Suprapubic skin (tissue), 3 donors: ENCODE measurements around the gene FILIP1L.

Source experiments
- CTCF ChIP-seq, 2 donors: fragments of 200-600 bp in 1 of 2; fragments of 450-650 bp in 1 of 2; sonication (generic) in 1 of 2; IDR thresholded peaks; one replicate each; pipeline ENCODE4 v1.5.1; 2016 to 2019; ENCODE audit warnings: antibody characterized with exemption in 2 of 2, mild to moderate bottlenecking in 1 of 2, moderate library complexity in 1 of 2
- EP300 ChIP-seq: sonication (generic); formaldehyde crosslinking; IDR thresholded peaks from one replicate; pipeline ENCODE4 v1.6.1; 2017; ENCODE audit warnings: antibody characterized with exemption

GRCh38 chr3:100100425-100100824 is 13.9 kb downstream of the FILIP1L start:
- TF ChIP-seq CTCF (IDR thresholded peaks at IDR 0.05) (no peak), EP300 (no peak)
